HG02970 (cell line): Measurements from ENCODE around the gene RFX3.

Source experiments
- ATAC-seq: cut with Tn5 transposase; IDR thresholded peaks from one replicate; pipeline ENCODE4 v1.9.1; 2021; ENCODE audit warnings: mild to moderate bottlenecking, moderate library complexity, moderate number of reproducible peaks; ENCODE audit not compliant: unreplicated experiment, low FRiP score

RFX3 gene

GRCh38 chr9:3514786-3515185, 11.0 kb downstream of the RFX3 start:
- ATAC-seq, result no peak

- ATAC-seq, result no peak
These were observed 12.5 kb downstream of the RFX3 start for GRCh38 chr9:3513265-3513818.

- no peak for ATAC-seq
These were observed 14.2 kb downstream of the RFX3 start for GRCh38 chr9:3511551-3511950.

- ATAC-seq, result no peak
These were observed 15.0 kb downstream of the RFX3 start for GRCh38 chr9:3510796-3511195.

GRCh38 chr9:3509926-3510325, 15.9 kb downstream of the RFX3 start:
- no peak for ATAC-seq

- peak; percentile 69 for ATAC-seq
These were observed 17.1 kb downstream of the RFX3 start for GRCh38 chr9:3508521-3509291.

GRCh38 chr9:3508078-3508431, 17.7 kb downstream of the RFX3 start:
- no peak for ATAC-seq

GRCh38 chr9:3507395-3508077, 18.3 kb downstream of the RFX3 start:
- no peak for ATAC-seq

GRCh38 chr9:3506164-3506563, 19.6 kb downstream of the RFX3 start:
- ATAC-seq, result no peak

- ATAC-seq, result no peak
These were observed 23.0 kb downstream of the RFX3 start for GRCh38 chr9:3502560-3503398.

GRCh38 chr9:3500044-3500443, 25.8 kb downstream of the RFX3 start:
- ATAC-seq, result no peak

GRCh38 chr9:3498691-3499090, 27.1 kb downstream of the RFX3 start:
- ATAC-seq, result no peak

GRCh38 chr9:3497857-3498256, 27.9 kb downstream of the RFX3 start:
- ATAC-seq, result no peak

GRCh38 chr9:3497401-3497800, 28.4 kb downstream of the RFX3 start:
- no peak for ATAC-seq

- ATAC-seq, result no peak
These were observed 29.9 kb downstream of the RFX3 start for GRCh38 chr9:3495855-3496254.

- no peak for ATAC-seq
These were observed 33.6 kb downstream of the RFX3 start for GRCh38 chr9:3492214-3492613.

GRCh38 chr9:3491450-3491849, 34.4 kb downstream of the RFX3 start:
- ATAC-seq, result no peak

GRCh38 chr9:3490957-3491356, 34.8 kb downstream of the RFX3 start:
- no peak for ATAC-seq

- ATAC-seq, result no peak
These were observed 43.2 kb downstream of the RFX3 start for GRCh38 chr9:3482578-3482977.

GRCh38 chr9:3480353-3480655, 45.5 kb downstream of the RFX3 start:
- ATAC-seq, result no peak
